A673 (cell line): ENCODE data around the gene HELZ.

Source experiments
- CTCF ChIP-seq: fragments of 300-800, 200-600 bp; sonication (generic); conservative IDR thresholded peaks from 2 replicates; pipeline ENCODE4 v1.5.1; 2017; ENCODE audit warnings: low read depth, mild to moderate bottlenecking, antibody characterized with exemption, low read length, moderate library complexity, mixed read lengths
- EZH2 ChIP-seq: fragments of 200-600 bp; sonication (generic); IDR thresholded peaks from 2 replicates; pipeline ENCODE4 v1.6.1; 2017; ENCODE audit warnings: borderline replicate concordance, low read depth, mild to moderate bottlenecking, mixed read lengths, antibody characterized with exemption, low read length; ENCODE audit not compliant: poor library complexity, severe bottlenecking

GRCh38 chr17:67035131-67036083, 209.6 kb downstream of the HELZ start:
- TF ChIP-seq EZH2 = no peak
- no peak for TF ChIP-seq CTCF
